Stimulated activated CD8-positive, alpha-beta memory T cell treated with anti-CD3 and anti-CD28 coated beads, Interleukin-2, amount 100 ng/mL, for 1 hour (primary cell): Measurements from ENCODE around the gene NINL.
"Not testable (repeated sequence)": the region's sequence is repeated elsewhere in the genome, so short reads cannot be mapped to it uniquely, and the experiment has no call there.

Experiments
- DNase-seq, 2 donors: peaks; one replicate each; pipeline ENCODE4 v3.0.0-alpha.2; 2020; ENCODE audit warnings: low read depth in 2 of 2

The NINL gene

DNA sequence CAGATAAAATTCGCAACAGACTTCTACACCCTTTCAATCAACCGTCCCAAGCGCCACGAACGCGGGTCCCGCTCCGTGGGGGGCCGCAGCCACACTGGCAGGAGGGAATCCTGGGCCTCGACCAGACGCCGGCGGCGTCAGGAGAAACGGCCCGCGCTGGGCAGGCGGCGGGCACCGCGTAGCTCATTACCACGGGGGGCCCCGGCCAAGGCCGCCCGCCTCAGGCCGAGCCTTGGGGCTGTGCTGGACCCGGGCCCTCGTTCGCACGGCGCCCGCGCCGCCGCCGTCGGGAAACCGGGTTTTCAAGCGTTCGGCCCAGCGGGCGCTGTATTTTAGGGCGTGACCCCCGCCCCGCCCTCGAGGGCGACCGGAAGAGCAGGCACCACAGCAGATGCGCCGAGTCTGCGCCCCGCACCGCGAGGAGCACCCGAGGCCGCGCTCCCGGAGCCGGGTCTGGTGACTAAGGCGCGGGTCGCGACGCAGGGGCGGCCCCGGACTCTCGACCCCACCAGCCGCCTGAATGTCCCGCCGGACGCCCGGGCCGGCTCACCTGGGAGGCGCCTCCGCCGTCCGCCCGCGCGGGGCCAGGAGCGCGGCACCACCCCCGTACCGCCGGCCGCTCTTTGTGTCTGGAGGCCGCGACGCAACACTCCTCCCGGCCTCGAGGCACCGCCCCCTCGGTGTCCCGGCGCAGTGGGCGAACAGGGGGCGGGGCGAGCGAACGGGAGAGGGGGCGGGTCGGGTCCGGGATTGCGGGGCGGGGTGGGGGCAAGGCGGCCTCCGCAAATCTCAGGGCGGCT, at the start of gene NINL:
TSS of gene NINL (minus strand) at position 627 of the 800 bp plus-strand sequence. CDS start 58,944 bp downstream, outside the sequence.
- DNase-seq = peak in 1 of 2 donors; percentile 4

- no peak for DNase-seq
These were observed 47.8 kb upstream of the NINL start for GRCh38 chr20:25632940-25633790.

DNA sequence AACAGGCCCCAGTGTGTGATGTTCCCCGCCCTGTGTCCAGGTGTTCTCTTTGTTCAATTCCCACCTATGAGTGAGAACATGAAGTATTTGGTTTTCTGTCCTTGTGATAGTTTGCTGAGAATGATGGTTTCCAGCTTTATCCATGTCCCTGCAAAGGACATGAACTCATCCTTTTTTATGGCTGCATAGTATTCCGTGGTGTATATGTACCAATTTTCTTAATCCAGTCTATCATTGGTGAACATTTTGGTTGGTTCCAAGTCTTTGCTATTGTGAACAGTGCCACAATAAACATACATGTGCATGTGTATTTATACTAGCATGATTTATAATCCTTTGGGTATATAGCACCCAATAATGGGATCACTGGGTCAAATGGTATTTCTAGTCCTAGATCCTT, 45.3 kb upstream of the NINL start:
- not testable (repeated sequence) for DNase-seq

- DNase-seq = no peak
These were observed 44.6 kb upstream of the NINL start for GRCh38 chr20:25629816-25630499.

DNA sequence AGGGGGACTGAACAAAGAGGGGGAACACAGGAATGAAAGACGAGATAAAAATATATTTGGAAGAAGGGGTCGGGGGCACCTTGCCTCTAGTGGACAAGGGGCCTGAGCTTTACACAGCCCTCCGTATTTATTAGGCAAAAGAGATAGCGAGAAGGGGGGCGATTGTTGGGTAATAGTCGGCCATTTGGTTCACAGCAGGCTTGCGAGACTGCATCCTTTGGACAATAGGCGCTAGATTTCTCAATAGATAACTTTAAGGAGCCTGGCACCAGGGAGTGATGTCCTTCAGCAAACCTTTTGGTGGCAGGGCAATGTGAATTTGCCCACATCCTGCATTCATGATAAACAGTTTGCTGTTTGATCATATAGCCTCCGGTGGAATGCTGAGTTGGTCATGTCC, 41.4 kb upstream of the NINL start:
- no peak for DNase-seq

- DNase-seq = no peak
These were observed 39.2 kb upstream of the NINL start for GRCh38 chr20:25624500-25624939.

GRCh38 chr20:25623736-25624499, 38.6 kb upstream of the NINL start, which contains the start of gene NANP:
Gene NANP (minus strand): TSS chr20:25624014. CDS start chr20:25623948, 66 bp downstream.
- DNase-seq = peak; percentile 62 to 69

DNA sequence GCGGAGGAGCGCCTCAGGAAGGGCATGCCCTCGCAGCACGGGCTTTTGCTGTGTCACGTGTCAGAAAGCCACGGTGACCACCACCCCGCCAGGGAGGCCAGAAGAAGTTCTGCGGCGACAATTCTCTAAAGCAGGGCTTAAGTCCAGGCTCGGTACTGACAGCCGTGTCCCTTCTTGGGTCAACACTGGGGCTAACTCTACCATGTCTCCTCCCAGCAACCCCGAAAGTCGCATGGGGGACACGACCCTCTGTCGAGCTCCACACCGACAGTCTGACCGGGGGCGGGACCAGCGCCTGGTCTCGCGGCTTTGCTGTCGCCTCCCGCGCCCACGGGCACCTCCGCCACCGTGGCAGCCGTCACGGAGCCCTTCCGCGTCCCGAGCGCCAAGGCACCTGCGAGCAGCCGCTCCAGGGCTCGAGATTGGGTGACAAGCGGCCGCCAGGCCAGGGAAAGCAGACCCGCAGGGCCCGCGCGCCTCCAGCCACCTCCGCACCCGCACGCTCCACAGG, 37.9 kb upstream of the NINL start:
- peak in 1 of 2 donors; percentile 9 for DNase-seq

GRCh38 chr20:25622450-25623224, 37.3 kb upstream of the NINL start:
- no peak for DNase-seq

- DNase-seq = no peak
These were observed 36.7 kb upstream of the NINL start for GRCh38 chr20:25622049-25622448.

DNA sequence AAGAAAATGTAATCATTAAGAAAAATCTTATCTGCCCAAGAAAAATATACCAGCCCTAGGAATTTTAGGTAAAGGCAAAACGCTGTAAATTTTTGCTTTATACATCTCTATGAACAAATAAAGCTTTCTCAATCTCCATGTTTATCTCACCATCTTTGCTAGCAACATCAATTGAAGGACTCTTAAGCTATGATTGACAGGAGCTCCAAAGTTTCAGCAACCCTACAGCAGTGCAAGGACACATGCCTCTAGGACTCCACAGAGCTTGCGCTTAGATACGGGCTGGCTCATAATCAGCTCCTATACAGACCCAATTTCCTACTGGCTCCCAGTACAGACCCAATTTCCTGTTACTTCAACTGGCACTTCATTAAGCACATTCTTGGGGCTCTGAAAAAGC, 34.2 kb upstream of the NINL start:
- no peak for DNase-seq

GRCh38 chr20:25608774-25609173, 23.4 kb upstream of the NINL start:
- no peak for DNase-seq

DNA sequence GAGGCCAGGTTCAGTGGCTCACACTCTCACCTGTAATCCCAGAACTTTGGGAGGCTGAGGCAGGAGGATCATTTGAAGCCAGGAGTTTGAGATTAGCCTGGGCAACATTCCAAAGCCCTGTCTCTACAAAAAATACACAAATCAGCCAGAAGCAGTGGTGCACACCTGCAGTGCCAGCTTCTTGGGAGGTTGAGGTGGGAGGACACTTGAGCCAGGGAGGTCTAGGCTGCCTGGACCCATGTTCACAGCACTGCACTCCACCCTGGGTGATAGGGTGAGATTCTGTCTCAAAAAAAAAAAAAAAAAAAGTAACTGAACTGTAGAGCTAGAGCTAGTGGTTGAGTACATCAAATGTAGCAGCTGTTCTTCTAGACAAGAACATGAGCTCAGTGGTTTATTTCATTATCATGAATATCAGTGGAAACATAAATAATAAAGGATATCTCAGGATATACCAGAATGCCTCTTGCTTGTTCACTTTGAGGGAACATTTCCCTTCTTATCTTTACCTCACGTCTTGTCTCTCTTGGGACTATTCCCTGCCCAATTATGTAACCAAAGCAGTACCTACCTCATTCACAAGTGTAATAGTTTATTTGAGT, 20.9 kb upstream of the NINL start:
- DNase-seq = no peak

DNA sequence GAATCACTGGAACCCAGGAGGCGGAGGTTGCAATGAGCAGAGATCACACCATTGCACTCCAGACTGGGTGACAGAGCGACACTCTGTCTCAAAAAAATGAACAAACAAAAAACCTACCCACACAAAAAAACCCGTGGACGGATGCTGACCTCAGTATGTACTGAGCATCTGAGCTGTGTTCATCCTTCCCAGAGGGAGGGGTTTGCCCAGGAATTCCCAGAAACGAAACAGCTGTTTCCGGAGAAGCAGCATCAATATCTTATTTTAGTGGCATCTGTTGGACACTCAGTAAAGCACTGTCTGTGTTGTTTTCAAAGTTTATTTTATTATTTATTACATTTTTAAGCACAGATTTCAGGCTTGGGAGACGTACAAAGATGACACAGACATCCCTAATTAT, 19.8 kb upstream of the NINL start:
- DNase-seq = no peak

DNA sequence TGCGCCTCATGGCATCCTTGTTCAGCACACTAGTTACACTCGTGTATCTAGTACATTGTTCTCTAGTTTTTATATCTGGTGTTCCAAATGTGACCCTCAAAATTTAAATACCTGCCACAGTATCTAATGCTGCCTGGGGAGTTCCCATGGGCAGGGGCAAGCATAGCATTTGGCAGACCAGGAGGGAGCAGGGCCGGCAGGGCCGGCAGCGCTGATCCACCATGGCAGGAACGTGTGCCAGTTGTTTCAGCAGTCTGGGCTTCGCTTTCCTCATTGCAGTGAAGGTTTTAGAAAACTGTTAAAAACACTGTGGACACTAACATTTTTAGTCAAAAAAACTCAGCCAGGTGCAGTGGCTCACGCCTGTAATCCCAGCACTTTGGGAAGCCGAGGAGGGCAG, 19.3 kb upstream of the NINL start:
- DNase-seq = no peak

GRCh38 chr20:25602914-25603309, 17.6 kb upstream of the NINL start:
- DNase-seq = not testable (repeated sequence)

DNA sequence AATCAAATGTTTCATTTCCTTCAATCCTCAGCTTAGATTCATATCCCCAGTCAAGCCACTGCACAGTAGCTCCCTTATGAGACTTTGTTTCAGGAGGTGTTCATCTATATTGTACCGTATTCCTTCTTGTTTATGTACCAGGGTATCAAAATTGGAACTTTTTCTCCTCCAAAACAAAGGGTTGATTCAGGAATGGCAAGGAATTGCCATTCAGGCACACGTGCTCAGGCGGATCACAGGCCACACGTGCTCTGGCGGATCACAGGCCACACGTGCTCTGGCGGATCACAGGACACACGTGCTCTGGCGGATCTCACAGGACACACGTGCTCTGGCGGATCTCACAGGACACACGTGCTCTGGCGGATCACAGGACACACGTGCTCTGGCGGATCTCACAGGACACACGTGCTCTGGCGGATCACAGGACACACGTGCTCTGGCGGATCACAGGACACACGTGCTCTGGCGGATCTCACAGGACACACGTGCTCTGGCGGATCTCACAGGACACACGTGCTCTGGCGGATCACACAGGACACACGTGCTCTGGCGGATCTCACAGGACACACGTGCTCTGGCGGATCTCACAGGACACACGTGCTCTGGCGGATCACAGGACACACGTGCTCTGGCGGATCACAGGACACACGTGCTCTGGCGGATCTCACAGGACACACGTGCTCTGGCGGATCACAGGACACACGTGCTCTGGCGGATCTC, 17.0 kb upstream of the NINL start:
- not testable (repeated sequence) for DNase-seq

GRCh38 chr20:25601659-25602058, 16.3 kb upstream of the NINL start:
- DNase-seq = no peak

- DNase-seq = no peak
These were observed 15.3 kb upstream of the NINL start for GRCh38 chr20:25600632-25601031.
